Cardiac fibroblast (primary cell): ENCODE measurements around the gene NRCAM.

Source experiments
- DNase-seq, 2 donors: peaks; one replicate each; pipeline versions ENCODE4 v3.0.0 to v3.0.0-alpha.2; 2010; ENCODE audit warnings: low read depth in 2 of 2
- H3K4me3 ChIP-seq, 2 donors: replicated peaks in 1 of 2; 1 replicate in 1 of 2; 2 replicates in 1 of 2; pipeline ENCODE4 v1.5.1; 2011; ENCODE audit warnings: low read depth in 2 of 2, low read length in 2 of 2, mild to moderate bottlenecking in 2 of 2, moderate library complexity in 1 of 2
- CTCF ChIP-seq: IDR thresholded peaks from one replicate; pipeline ENCODE4 v1.5.1; 2011; ENCODE audit warnings: low read depth, mild to moderate bottlenecking, low read length, inconsistent platforms

The NRCAM gene

GRCh38 chr7:108314049-108314448, 142.2 kb downstream of the NRCAM start:
- no peak for TF ChIP-seq CTCF
- no peak for DNase-seq

GRCh38 chr7:108313086-108313485, 143.2 kb downstream of the NRCAM start:
- no peak overlapping the region for H3K4me3 ChIP-seq
- no peak for TF ChIP-seq CTCF
- DNase-seq = no peak

More at GRCh38 chr7:108314049-108314448, 142.2 kb downstream of the NRCAM start:
- no peak overlapping the region for H3K4me3 ChIP-seq

GRCh38 chr7:108311446-108312168, 144.6 kb downstream of the NRCAM start:
- H3K4me3 ChIP-seq = no peak overlapping the region
- no peak for TF ChIP-seq CTCF
- DNase-seq = peak; percentile 71 to 94

GRCh38 chr7:108310351-108310750, 145.9 kb downstream of the NRCAM start:
- DNase-seq = peak; percentile 77 to 80
- TF ChIP-seq CTCF = no peak
- no peak overlapping the region for H3K4me3 ChIP-seq

- no peak for TF ChIP-seq CTCF
These were observed 147.3 kb downstream of the NRCAM start for GRCh38 chr7:108308903-108309302.

GRCh38 chr7:108308276-108308675, 148.0 kb downstream of the NRCAM start:
- H3K4me3 ChIP-seq = no peak overlapping the region
- DNase-seq = peak; percentile 59 to 69
- TF ChIP-seq CTCF = no peak

More at GRCh38 chr7:108308903-108309302, 147.3 kb downstream of the NRCAM start:
- DNase-seq = peak; percentile 85 to 96
- no peak overlapping the region for H3K4me3 ChIP-seq

GRCh38 chr7:108307595-108307994, 148.6 kb downstream of the NRCAM start:
- H3K4me3 ChIP-seq = no peak overlapping the region
- DNase-seq = no peak
- TF ChIP-seq CTCF = no peak
